ACC112 (cell line): ENCODE results near the gene CDC42BPA.

Experiments used
- H2AFZ ChIP-seq: fragments of 200-600 bp; sonication (generic); one replicate; pipeline ENCODE4 v1.6.0; 2017; ENCODE audit warnings: antibody characterized with exemption, low read length; ENCODE audit not compliant: unreplicated experiment
- H3K27ac ChIP-seq: fragments of 200-600 bp; sonication (generic); 2 replicates; pipeline ENCODE4 v1.5.1; 2014; ENCODE audit warnings: low read depth, mild to moderate bottlenecking, antibody characterized with exemption, low read length, moderate library complexity
- H3K27me3 ChIP-seq: fragments of 200-600 bp; sonication (generic); 2 replicates; pipeline ENCODE4 v1.6.1; 2014; ENCODE audit warnings: mild to moderate bottlenecking, antibody characterized with exemption, low read length, moderate library complexity, mixed read lengths; ENCODE audit not compliant: insufficient read depth
- H3K36me3 ChIP-seq: fragments of 200-600 bp; sonication (generic); 2 replicates; pipeline ENCODE4 v1.6.1; 2016; ENCODE audit warnings: mild to moderate bottlenecking, antibody characterized with exemption, low read length, moderate library complexity, mixed read lengths; ENCODE audit not compliant: insufficient read depth
- H3K4me1 ChIP-seq: fragments of 200-600 bp; sonication (generic); one replicate; pipeline ENCODE4 v1.6.1; 2016; ENCODE audit warnings: low read length, mixed read lengths; ENCODE audit not compliant: insufficient read depth, unreplicated experiment, control insufficient read depth
- H3K4me3 ChIP-seq: fragments of 200-600 bp; sonication (generic); 2 replicates; pipeline ENCODE4 v1.5.1; 2014; ENCODE audit warnings: mild to moderate bottlenecking, low read depth, low read length
- H3K79me2 ChIP-seq: fragments of 200-600 bp; sonication (generic); one replicate; pipeline ENCODE4 v1.6.0; 2016; ENCODE audit warnings: low read length; ENCODE audit not compliant: control insufficient read depth, unreplicated experiment, insufficient read depth

CDC42BPA gene

GRCh38 chr1:226980565-226981385, 337.5 kb downstream of the CDC42BPA start:
- no peak overlapping the region for H3K4me3 ChIP-seq
- no peaks in the 10 kb centered on the region for H3K36me3 ChIP-seq
- no peaks in the 10 kb centered on the region for H3K4me1 ChIP-seq
- no peaks in the 10 kb centered on the region for H3K79me2 ChIP-seq
- H3K27me3 ChIP-seq = no peaks in the 10 kb centered on the region
- no peak overlapping the region for H3K27ac ChIP-seq
- H2AFZ ChIP-seq = no peak overlapping the region

GRCh38 chr1:226980122-226980560, 338.2 kb downstream of the CDC42BPA start:
- Histone ChIP-seq H3K36me3 (no peaks in the 10 kb centered on the region), H2AFZ (no peak overlapping the region), H3K4me3 (no peak overlapping the region), H3K27me3 (no peaks in the 10 kb centered on the region), H3K27ac (no peak overlapping the region), H3K79me2 (no peaks in the 10 kb centered on the region), H3K4me1 (no peaks in the 10 kb centered on the region)

- Histone ChIP-seq H3K27ac (no peak overlapping the region), H3K36me3 (no peaks in the 10 kb centered on the region)
Measured at GRCh38 chr1:226979517-226980121, 338.7 kb downstream of the CDC42BPA start.

GRCh38 chr1:226979115-226979516, 339.2 kb downstream of the CDC42BPA start:
- H3K27ac ChIP-seq = no peak overlapping the region
- no peak overlapping the region for H2AFZ ChIP-seq
- no peaks in the 10 kb centered on the region for H3K36me3 ChIP-seq
- H3K4me1 ChIP-seq = peaks cover 9% of the 10 kb centered on the region
- no peak overlapping the region for H3K4me3 ChIP-seq
- H3K27me3 ChIP-seq = no peaks in the 10 kb centered on the region
- H3K79me2 ChIP-seq = no peaks in the 10 kb centered on the region

More at GRCh38 chr1:226979517-226980121, 338.7 kb downstream of the CDC42BPA start:
- peaks cover 4% of the 10 kb centered on the region for H3K4me1 ChIP-seq
- no peaks in the 10 kb centered on the region for H3K27me3 ChIP-seq
- no peaks in the 10 kb centered on the region for H3K79me2 ChIP-seq
- H2AFZ ChIP-seq = no peak overlapping the region
- H3K4me3 ChIP-seq = no peak overlapping the region

- Histone ChIP-seq H3K79me2 (no peaks in the 10 kb centered on the region), H3K27ac (no peak overlapping the region), H3K36me3 (no peaks in the 10 kb centered on the region), H2AFZ (no peak overlapping the region), H3K4me1 (peaks cover 14% of the 10 kb centered on the region), H3K4me3 (no peak overlapping the region), H3K27me3 (no peaks in the 10 kb centered on the region)
Measured at GRCh38 chr1:226978432-226979114, 339.7 kb downstream of the CDC42BPA start.

GRCh38 chr1:226977643-226978431, 340.5 kb downstream of the CDC42BPA start:
- no peaks in the 10 kb centered on the region for H3K27me3 ChIP-seq
- no peaks in the 10 kb centered on the region for H3K36me3 ChIP-seq
- H3K4me3 ChIP-seq = no peak overlapping the region
- H2AFZ ChIP-seq = no peak overlapping the region
- no peaks in the 10 kb centered on the region for H3K79me2 ChIP-seq
- peaks cover 16% of the 10 kb centered on the region for H3K4me1 ChIP-seq
- no peak overlapping the region for H3K27ac ChIP-seq

GRCh38 chr1:226976978-226977642, 341.2 kb downstream of the CDC42BPA start:
- no peak overlapping the region for H2AFZ ChIP-seq
- peaks cover 16% of the 10 kb centered on the region for H3K4me1 ChIP-seq
- no peak overlapping the region for H3K4me3 ChIP-seq
- H3K27ac ChIP-seq = no peak overlapping the region
- H3K36me3 ChIP-seq = no peaks in the 10 kb centered on the region
- H3K79me2 ChIP-seq = no peaks in the 10 kb centered on the region
- no peaks in the 10 kb centered on the region for H3K27me3 ChIP-seq

GRCh38 chr1:226976276-226976977, 341.9 kb downstream of the CDC42BPA start:
- Histone ChIP-seq H3K27ac (no peak overlapping the region), H3K4me1 (peaks cover 16% of the 10 kb centered on the region), H3K79me2 (no peaks in the 10 kb centered on the region), H3K36me3 (no peaks in the 10 kb centered on the region), H3K4me3 (no peak overlapping the region), H2AFZ (no peak overlapping the region), H3K27me3 (no peaks in the 10 kb centered on the region)

- H3K36me3 ChIP-seq = no peaks in the 10 kb centered on the region
- no peak overlapping the region for H3K27ac ChIP-seq
Measured at GRCh38 chr1:226975259-226976250, 342.7 kb downstream of the CDC42BPA start.

More at GRCh38 chr1:226975259-226976250, 342.7 kb downstream of the CDC42BPA start:
- Histone ChIP-seq H2AFZ (no peak overlapping the region), H3K4me3 (no peak overlapping the region), H3K27me3 (no peaks in the 10 kb centered on the region), H3K79me2 (no peaks in the 10 kb centered on the region), H3K4me1 (peaks cover 16% of the 10 kb centered on the region)
